ENCODE data around the gene TRIM28. TPM values are rescaled to one million over a fixed set of nuclear protein-coding genes. Genes with fewer than 3 reads are reported as not detected.

TRIM28 gene
- total RNA-seq (100 to 1,000 TPM in 1 of 2 donors, 10 to 100 TPM in 1; 80.5 to 157 TPM), polyA plus RNA-seq (10 to 100 TPM; 47.1 to 88.0 TPM)

DNA sequence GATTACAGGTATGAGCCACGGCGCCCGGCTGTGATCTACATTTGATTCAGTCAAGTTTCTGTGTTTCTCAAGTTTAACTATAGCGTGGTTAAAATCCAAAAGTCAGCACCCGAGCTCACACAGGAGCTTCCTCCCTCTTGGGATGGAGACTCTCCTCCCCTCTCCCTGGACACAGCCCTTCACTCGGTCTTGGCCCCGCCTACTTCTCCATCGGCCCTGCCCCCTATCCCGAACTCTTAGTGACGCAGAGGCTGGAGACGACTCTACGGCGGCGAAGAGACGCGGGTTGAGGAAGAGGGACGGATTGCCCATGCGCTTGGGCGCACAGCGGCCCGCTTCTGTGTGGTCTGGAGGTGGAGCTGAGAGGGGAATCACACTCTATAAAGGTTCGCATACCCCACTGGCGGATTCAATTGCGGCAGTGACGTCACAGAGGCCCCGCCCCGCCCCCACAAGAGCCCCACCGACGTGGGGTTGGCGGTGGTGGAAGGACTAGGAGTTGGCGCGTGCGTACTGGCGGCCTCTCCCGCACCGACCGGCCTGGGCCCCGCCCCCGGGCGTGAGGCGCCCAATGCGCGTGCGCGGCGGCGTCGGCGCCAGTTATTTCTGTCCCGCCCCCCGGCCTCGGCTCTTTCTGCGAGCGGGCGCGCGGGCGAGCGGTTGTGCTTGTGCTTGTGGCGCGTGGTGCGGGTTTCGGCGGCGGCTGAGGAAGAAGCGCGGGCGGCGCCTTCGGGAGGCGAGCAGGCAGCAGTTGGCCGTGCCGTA lies at the start of gene TRIM28:
TRIM28 (plus strand) TSS at position 239 of the 765 bp plus-strand sequence. CDS start 694 bp downstream, outside the sequence.
- Histone ChIP-seq H3K27ac (ENCODE audit: low read depth in 1 of 2, low read length in 2 of 2) (peak within 1 kb of the TSS; percentile 91 to 99), H3K9ac (ENCODE audit: low read depth in 1 of 2, low read length in 2 of 2) (peak within 1 kb of the TSS; percentile 79 to 83), H3K36me3 (ENCODE audit: control insufficient read depth in 4 of 4, insufficient read depth in 3 of 4, low read depth in 1 of 4, low read length in 3 of 4) (peaks cover 17 to 20% (median 19%) of the 10 kb centered on the region in 4 donors), H3K4me3 (ENCODE audit: low read depth in 1 of 3, low read length in 3 of 3) (peak within 1 kb of the TSS; percentile 79 to 92 (median 85)), H3K4me1 (ENCODE audit: control insufficient read depth in 4 of 4, insufficient read depth in 4 of 4, low read length in 3 of 4) (peaks cover 11 to 27% (median 20%) of the 10 kb centered on the region in 4 donors), H3K9me3 (ENCODE audit: control insufficient read depth in 4 of 4, low read length in 3 of 4) (no peaks in the 10 kb centered on the region), H3K27me3 (ENCODE audit: control insufficient read depth in 4 of 4, insufficient read depth in 4 of 4, low read length in 3 of 4) (no peaks in the 10 kb centered on the region)
- TF ChIP-seq HNF4A (conservative IDR thresholded peaks at IDR 0.05) (peak in 1 of 2 donors; percentile 43), HNF4G (IDR thresholded peaks at IDR 0.05) (no peak), RAD21 (IDR thresholded peaks at IDR 0.05) (peak in 1 of 2 donors; percentile 47), FOXA2 (IDR thresholded peaks at IDR 0.05) (peak; percentile 30), SP1 (IDR thresholded peaks at IDR 0.05) (peak; percentile 62), JUND (IDR thresholded peaks at IDR 0.05) (peak in 1 of 2 donors; percentile 66), NR2F2 (IDR thresholded peaks at IDR 0.05) (no peak), TAF1 (conservative IDR thresholded peaks at IDR 0.05) (peak; percentile 70), EGR1 (IDR thresholded peaks at IDR 0.05; ENCODE audit: low read depth in 2 of 2) (peak; percentile 33 to 58), YY1 (IDR thresholded peaks at IDR 0.05) (peak; percentile 53), RXRA (IDR thresholded peaks at IDR 0.05) (peak; percentile 33 to 41), FOXA1 (IDR thresholded peaks at IDR 0.05) (peak; percentile 18), GABPA (IDR thresholded peaks at IDR 0.05 in 1 of 2, conservative IDR thresholded peaks at IDR 0.05 in 1 of 2) (peak in 1 of 2 donors; percentile 77)
- TF ChIP-seq, protein P1, sequence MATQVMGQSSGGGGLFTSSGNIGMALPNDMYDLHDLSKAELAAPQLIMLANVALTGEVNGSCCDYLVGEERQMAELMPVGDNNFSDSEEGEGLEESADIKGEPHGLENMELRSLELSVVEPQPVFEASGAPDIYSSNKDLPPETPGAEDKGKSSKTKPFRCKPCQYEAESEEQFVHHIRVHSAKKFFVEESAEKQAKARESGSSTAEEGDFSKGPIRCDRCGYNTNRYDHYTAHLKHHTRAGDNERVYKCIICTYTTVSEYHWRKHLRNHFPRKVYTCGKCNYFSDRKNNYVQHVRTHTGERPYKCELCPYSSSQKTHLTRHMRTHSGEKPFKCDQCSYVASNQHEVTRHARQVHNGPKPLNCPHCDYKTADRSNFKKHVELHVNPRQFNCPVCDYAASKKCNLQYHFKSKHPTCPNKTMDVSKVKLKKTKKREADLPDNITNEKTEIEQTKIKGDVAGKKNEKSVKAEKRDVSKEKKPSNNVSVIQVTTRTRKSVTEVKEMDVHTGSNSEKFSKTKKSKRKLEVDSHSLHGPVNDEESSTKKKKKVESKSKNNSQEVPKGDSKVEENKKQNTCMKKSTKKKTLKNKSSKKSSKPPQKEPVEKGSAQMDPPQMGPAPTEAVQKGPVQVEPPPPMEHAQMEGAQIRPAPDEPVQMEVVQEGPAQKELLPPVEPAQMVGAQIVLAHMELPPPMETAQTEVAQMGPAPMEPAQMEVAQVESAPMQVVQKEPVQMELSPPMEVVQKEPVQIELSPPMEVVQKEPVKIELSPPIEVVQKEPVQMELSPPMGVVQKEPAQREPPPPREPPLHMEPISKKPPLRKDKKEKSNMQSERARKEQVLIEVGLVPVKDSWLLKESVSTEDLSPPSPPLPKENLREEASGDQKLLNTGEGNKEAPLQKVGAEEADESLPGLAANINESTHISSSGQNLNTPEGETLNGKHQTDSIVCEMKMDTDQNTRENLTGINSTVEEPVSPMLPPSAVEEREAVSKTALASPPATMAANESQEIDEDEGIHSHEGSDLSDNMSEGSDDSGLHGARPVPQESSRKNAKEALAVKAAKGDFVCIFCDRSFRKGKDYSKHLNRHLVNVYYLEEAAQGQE (IDR thresholded peaks at IDR 0.05) = peak; percentile 72
- TF ChIP-seq, protein P2, sequence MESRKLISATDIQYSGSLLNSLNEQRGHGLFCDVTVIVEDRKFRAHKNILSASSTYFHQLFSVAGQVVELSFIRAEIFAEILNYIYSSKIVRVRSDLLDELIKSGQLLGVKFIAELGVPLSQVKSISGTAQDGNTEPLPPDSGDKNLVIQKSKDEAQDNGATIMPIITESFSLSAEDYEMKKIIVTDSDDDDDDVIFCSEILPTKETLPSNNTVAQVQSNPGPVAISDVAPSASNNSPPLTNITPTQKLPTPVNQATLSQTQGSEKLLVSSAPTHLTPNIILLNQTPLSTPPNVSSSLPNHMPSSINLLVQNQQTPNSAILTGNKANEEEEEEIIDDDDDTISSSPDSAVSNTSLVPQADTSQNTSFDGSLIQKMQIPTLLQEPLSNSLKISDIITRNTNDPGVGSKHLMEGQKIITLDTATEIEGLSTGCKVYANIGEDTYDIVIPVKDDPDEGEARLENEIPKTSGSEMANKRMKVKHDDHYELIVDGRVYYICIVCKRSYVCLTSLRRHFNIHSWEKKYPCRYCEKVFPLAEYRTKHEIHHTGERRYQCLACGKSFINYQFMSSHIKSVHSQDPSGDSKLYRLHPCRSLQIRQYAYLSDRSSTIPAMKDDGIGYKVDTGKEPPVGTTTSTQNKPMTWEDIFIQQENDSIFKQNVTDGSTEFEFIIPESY (IDR thresholded peaks at IDR 0.05) = no peak
- TF ChIP-seq, protein P3, sequence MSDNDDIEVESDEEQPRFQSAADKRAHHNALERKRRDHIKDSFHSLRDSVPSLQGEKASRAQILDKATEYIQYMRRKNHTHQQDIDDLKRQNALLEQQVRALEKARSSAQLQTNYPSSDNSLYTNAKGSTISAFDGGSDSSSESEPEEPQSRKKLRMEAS (IDR thresholded peaks at IDR 0.05) = no peak
- TF ChIP-seq, protein P4, sequence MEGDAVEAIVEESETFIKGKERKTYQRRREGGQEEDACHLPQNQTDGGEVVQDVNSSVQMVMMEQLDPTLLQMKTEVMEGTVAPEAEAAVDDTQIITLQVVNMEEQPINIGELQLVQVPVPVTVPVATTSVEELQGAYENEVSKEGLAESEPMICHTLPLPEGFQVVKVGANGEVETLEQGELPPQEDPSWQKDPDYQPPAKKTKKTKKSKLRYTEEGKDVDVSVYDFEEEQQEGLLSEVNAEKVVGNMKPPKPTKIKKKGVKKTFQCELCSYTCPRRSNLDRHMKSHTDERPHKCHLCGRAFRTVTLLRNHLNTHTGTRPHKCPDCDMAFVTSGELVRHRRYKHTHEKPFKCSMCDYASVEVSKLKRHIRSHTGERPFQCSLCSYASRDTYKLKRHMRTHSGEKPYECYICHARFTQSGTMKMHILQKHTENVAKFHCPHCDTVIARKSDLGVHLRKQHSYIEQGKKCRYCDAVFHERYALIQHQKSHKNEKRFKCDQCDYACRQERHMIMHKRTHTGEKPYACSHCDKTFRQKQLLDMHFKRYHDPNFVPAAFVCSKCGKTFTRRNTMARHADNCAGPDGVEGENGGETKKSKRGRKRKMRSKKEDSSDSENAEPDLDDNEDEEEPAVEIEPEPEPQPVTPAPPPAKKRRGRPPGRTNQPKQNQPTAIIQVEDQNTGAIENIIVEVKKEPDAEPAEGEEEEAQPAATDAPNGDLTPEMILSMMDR (IDR thresholded peaks at IDR 0.05; ENCODE audit: low read depth, low read length, missing input control) = no peak
- TF ChIP-seq, protein P5, sequence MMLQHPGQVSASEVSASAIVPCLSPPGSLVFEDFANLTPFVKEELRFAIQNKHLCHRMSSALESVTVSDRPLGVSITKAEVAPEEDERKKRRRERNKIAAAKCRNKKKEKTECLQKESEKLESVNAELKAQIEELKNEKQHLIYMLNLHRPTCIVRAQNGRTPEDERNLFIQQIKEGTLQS (IDR thresholded peaks at IDR 0.05) = no peak
- peak; percentile 100 for DNase-seq (ENCODE audit: low spot score)
- WGBS = under 1% methylated on average over 73 of the region's 73 CpGs
